Sigmoid colon (tissue), 7 donors: ENCODE data around the gene NCCRP1. TPM values are rescaled to one million over a fixed set of nuclear protein-coding genes. Genes with fewer than 3 reads are reported as not detected.
A peak's percentile ranks its signal among the peaks of the same experiment; 100 is the strongest.

Experiments used
- DNase-seq: peaks from one replicate; pipeline ENCODE4 v3.0.0-alpha.2; 2019
- H3K27ac ChIP-seq, 4 donors: fragments of 200-600 bp; sonication (generic); one replicate each; pipeline ENCODE4 v1.5.1; 2016 to 2019; ENCODE audit warnings: mild to moderate bottlenecking in 1 of 4
- H3K27me3 ChIP-seq, 3 donors: fragments of 200-600 bp; sonication (generic); one replicate each; pipeline ENCODE4 v1.5.1; 2019; ENCODE audit warnings: mild to moderate bottlenecking in 1 of 3
- H3K36me3 ChIP-seq, 4 donors: fragments of 200-600 bp; sonication (generic); one replicate each; pipeline ENCODE4 v1.5.1; 2016 to 2019
- H3K4me1 ChIP-seq, 4 donors: fragments of 200-600 bp; sonication (generic); one replicate each; pipeline ENCODE4 v1.5.1; 2017 to 2019
- H3K4me3 ChIP-seq, 4 donors: fragments of 200-600 bp; sonication (generic); one replicate each; pipeline ENCODE4 v1.5.1; 2017 to 2019; ENCODE audit warnings: mild to moderate bottlenecking in 2 of 4, moderate library complexity in 1 of 4
- H3K9me3 ChIP-seq, 4 donors: fragments of 200-600 bp in 3 of 4; sonication (generic) in 3 of 4; one replicate each; pipeline versions ENCODE4 v1.5.1 to v1.6.1; 2013 to 2019
- EP300 ChIP-seq, 4 donors: sonication (generic); formaldehyde crosslinking; IDR thresholded peaks; one replicate each; pipeline ENCODE4 v1.6.1; 2017; ENCODE audit warnings: antibody characterized with exemption in 4 of 4
- POLR2A ChIP-seq, 2 donors: fragments of 450-650 bp; IDR thresholded peaks; one replicate each; pipeline ENCODE4 v1.6.1; 2016; ENCODE audit warnings: antibody characterized with exemption in 2 of 2, mild to moderate bottlenecking in 2 of 2, moderate library complexity in 2 of 2
- POLR2AphosphoS5 ChIP-seq, 4 donors: sonication (generic); formaldehyde crosslinking; IDR thresholded peaks; one replicate each; pipeline ENCODE4 v1.6.1; 2017; ENCODE audit warnings: antibody characterized with exemption in 4 of 4
- WGBS, 2 donors: extraction: QIAGEN DNeasy Blood & Tissue Kit; methylation state at CpG; one replicate each; pipeline ENCODE4 v1.1.7; 2013; 5-methylcytosine and 5-hydroxymethylcytosine counted together
- intact Hi-C: fragments of 100-400 bp; cut with DNase I; formaldehyde crosslinking; loops from one replicate; pipeline ENCODE4 v1.15.1; 2023
- polyA plus RNA-seq, 3 donors: library from polyadenylated mRNA; stranded (reverse); fragments of 200-250 nt; gene quantifications; one replicate each; pipeline ENCODE4 v1.2.3, GENCODE V29; 2013
- total RNA-seq, 4 donors: library from RNA; depleted of rRNA; stranded (reverse); fragments of >200 nt; gene quantifications; one replicate each; pipeline ENCODE4 v1.1.0, GENCODE V29; 2016
- TF ChIP-seq, protein P1 (sequence below), 4 experiments: fragments of 450-650 bp in 3 of 4; fragments of 200-600 bp in 1 of 4; IDR thresholded peaks; one replicate each; pipeline ENCODE4 v1.5.1; 2016 to 2019; ENCODE audit warnings: antibody characterized with exemption in 4 of 4, mild to moderate bottlenecking in 3 of 4, moderate library complexity in 2 of 4
- donor health status: healthy with polysubstance abuse.
- donor health status: Bipolar disorder and iron deficiency.
- donor health status: healthy.

NCCRP1 gene
- total and polyA plus RNA-seq, 7 donors, result 0.41 to 0.60 (median 0.52) TPM; not detected in 4

DNA sequence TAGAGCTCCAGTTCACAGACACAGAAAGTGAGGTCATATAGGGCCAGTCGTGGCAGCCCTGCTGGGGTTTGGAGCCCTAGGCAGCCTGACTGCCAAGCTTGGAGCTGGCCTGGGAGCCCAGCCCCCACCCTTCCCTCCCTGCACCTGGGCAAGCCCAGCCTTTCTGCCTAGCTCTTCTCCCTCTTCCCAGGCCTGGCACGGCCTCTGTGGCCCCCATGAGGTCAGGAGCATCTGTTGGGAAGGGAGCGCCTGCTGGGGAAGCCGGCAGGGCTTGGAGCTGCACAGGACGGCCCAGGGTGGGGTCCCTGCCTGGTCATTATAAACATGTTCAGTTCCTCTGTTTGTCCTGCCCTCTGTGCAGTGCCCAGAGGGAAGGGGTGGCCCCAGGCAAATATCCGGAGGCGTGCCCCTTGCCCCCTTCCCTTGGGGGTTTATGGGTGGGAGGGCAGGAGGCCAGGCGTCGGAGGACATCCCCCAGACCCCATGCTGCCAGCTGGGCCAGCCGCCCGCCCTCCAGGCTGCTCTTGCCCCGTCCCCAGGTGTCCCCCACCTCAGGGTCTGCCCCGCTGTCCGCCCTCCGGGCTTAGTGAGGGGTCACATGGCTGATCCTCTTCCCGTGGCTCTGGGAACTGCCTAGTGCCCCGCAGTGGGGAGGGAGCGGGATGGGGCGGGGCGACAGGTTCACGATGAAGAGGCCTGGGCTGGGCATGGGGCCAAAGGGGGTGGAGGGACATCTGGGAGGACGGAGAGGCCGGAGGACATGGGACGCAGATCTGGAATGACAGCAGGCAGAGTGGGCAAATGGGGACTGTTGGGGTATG is 30.0 kb upstream of the NCCRP1 start:
- H3K27me3 ChIP-seq, result no peaks in the 10 kb centered on the region
- no peaks in the 10 kb centered on the region for H3K9me3 ChIP-seq
- H3K27ac ChIP-seq, result peak overlapping the region in 2 of 4 donors; percentile 4 to 29
- H3K4me1 ChIP-seq, result peaks cover 0 to 26% (median 18%) of the 10 kb centered on the region in 4 donors
- H3K4me3 ChIP-seq, result no peak overlapping the region
- peaks cover 8 to 27% (median 11%) of the 10 kb centered on the region in 4 donors for H3K36me3 ChIP-seq
- WGBS, 2 donors, result 15 to 63% methylated on average over 24 of the region's 24 CpGs
- TF ChIP-seq, protein P1, sequence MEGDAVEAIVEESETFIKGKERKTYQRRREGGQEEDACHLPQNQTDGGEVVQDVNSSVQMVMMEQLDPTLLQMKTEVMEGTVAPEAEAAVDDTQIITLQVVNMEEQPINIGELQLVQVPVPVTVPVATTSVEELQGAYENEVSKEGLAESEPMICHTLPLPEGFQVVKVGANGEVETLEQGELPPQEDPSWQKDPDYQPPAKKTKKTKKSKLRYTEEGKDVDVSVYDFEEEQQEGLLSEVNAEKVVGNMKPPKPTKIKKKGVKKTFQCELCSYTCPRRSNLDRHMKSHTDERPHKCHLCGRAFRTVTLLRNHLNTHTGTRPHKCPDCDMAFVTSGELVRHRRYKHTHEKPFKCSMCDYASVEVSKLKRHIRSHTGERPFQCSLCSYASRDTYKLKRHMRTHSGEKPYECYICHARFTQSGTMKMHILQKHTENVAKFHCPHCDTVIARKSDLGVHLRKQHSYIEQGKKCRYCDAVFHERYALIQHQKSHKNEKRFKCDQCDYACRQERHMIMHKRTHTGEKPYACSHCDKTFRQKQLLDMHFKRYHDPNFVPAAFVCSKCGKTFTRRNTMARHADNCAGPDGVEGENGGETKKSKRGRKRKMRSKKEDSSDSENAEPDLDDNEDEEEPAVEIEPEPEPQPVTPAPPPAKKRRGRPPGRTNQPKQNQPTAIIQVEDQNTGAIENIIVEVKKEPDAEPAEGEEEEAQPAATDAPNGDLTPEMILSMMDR (IDR thresholded peaks at IDR 0.05), result no peak
- TF ChIP-seq POLR2AphosphoS5 (IDR thresholded peaks at IDR 0.05) (peak in 1 of 4 donors; percentile 11), POLR2A (IDR thresholded peaks at IDR 0.05) (no peak), EP300 (IDR thresholded peaks at IDR 0.05) (no peak)
- peak; percentile 86 for DNase-seq
- intact Hi-C loops, result no loop called here

DNA sequence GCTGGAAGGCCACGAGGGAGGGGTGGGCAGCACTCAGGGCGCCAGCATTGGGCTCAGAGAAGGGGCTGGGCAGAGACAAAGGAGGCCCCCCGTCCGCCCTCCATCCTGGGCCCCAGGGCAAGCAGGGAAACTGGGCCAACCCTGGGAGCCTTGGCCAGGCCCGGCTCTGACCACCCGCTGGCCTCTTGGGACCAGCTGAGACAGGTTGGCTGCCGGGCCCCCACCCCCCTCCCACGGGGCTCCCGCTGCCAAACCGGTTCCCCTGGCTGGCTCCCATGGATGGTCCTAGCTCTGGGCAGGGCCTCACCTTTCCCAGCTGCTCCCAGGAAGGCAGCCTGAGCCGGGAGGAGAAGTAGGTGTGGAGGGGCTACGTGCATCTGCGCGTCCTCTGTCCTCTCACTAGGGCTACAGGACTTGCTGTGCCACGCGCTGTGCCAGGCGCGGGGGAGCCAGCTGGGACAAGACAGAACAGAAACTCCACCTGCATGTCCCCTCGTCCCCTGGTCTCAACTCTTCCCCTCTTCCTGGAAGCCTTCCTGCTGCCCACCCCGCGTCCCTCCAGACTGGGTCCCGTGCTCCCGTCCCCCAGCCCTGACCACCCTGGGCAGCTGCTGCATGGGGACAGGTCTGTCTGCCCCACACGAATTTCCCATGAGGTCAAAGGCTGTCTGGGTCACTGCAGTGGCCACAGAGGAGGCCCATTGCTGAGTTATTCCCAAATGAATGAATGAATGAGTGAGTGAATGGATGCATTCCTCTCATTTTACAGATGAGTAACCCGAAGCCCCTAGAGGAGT is 29.1 kb upstream of the NCCRP1 start:
- Histone ChIP-seq H3K36me3 (peaks cover 8 to 35% (median 12%) of the 10 kb centered on the region in 4 donors), H3K9me3 (no peaks in the 10 kb centered on the region), H3K4me1 (peaks cover 0 to 25% (median 18%) of the 10 kb centered on the region in 4 donors), H3K27me3 (no peaks in the 10 kb centered on the region), H3K27ac (peak overlapping the region in 3 of 4 donors; percentile 4 to 24 (median 6)), H3K4me3 (no peak overlapping the region)
- TF ChIP-seq EP300 (IDR thresholded peaks at IDR 0.05) (no peak), POLR2AphosphoS5 (IDR thresholded peaks at IDR 0.05) (no peak), POLR2A (IDR thresholded peaks at IDR 0.05) (no peak)
- TF ChIP-seq, protein P1 (IDR thresholded peaks at IDR 0.05), result no peak
- intact Hi-C loops, result no loop called here
- DNase-seq, result no peak
- 34 to 68% methylated on average over 25 of the region's 25 CpGs for WGBS, 2 donors

DNA sequence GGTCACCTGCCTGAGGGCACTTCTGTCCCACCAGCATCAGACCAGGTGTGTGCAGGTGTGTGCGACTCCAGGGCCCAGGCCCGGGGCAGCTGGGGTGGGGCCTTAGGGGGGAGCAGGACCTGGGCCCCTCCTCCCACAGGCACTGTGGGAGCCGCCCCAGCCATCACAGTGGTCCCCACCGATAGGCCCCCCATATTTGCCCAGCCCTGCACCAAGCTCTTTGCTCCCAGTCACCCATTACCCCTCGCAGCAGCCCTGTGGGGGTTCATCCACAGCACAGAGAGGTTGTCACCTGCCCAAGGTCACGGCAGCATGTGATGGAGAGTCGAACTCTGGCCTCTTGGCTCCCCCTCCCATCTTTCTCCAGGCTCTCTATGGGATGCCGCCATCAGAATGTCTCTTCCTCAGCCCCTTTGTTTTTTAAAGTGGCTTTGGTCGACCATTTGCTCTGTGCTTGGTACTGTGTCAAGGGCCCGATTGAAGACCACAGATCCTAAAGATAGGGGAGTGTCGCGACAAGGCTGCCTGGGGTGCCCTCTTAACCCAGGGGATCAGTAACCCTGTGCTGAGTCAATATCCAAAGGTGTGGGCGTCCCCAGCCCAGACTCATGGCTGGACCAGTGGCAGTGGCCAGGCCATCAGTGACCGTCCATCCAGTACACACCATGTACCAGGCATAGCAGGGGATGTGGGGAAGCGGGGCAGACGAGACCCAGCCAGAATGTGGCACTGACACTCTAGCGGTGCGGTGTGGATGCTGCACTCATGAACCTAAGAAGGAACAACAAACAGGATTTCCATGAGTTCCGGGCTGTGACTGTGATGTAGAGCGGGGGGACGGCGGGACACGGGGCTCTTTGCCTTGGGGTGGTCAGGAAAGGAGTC is 28.3 kb upstream of the NCCRP1 start:
- Histone ChIP-seq H3K36me3 (peaks cover 10 to 43% (median 15%) of the 10 kb centered on the region in 4 donors), H3K9me3 (no peaks in the 10 kb centered on the region), H3K4me1 (peaks cover 0 to 25% (median 18%) of the 10 kb centered on the region in 4 donors), H3K27me3 (no peaks in the 10 kb centered on the region), H3K27ac (no peak overlapping the region), H3K4me3 (no peak overlapping the region)
- intact Hi-C loops, result no loop called here
- TF ChIP-seq, protein P1 (IDR thresholded peaks at IDR 0.05), result no peak
- TF ChIP-seq POLR2AphosphoS5 (IDR thresholded peaks at IDR 0.05) (no peak), POLR2A (IDR thresholded peaks at IDR 0.05) (no peak), EP300 (IDR thresholded peaks at IDR 0.05) (no peak)
- no peak for DNase-seq
- 89 to 93% methylated on average over 23 of the region's 23 CpGs for WGBS, 2 donors

DNA sequence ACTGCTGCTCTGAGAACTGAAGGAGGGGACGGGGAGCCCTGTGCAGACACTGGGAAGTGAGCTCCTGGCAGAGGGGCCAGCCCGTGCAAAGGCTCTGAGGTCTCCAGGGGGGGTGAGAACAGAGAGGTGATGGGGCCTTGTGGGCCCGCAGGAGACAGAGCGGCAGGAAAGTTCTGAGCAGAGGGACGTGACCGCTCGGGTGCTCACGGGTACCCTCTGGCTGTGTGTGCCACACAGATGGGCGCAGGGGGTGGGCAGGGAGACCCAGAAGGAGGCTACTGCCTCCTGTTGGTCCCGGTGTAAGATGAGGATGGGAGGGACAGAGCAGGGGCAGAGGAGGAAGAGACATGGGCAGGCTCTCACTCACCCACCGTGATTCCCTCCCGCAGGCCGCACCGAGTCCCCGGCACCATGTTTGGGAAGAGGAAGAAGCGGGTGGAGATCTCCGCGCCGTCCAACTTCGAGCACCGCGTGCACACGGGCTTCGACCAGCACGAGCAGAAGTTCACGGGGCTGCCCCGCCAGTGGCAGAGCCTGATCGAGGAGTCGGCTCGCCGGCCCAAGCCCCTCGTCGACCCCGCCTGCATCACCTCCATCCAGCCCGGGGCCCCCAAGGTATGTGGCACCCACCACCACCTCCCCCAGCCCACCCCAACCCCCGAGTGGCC is 27.5 kb upstream of the NCCRP1 start:
- WGBS, 2 donors, result 93 to 95% methylated on average over 36 of the region's 36 CpGs
- no peak for TF ChIP-seq EP300 (IDR thresholded peaks at IDR 0.05)
- TF ChIP-seq POLR2A (IDR thresholded peaks at IDR 0.05), result no peak
- TF ChIP-seq, protein P1 (IDR thresholded peaks at IDR 0.05), result no peak
- TF ChIP-seq POLR2AphosphoS5 (IDR thresholded peaks at IDR 0.05), result no peak
- H3K4me3 ChIP-seq, result no peak overlapping the region
- DNase-seq, result no peak
- no peak overlapping the region for H3K27ac ChIP-seq
- no peaks in the 10 kb centered on the region for H3K27me3 ChIP-seq
- H3K36me3 ChIP-seq, result peaks cover 13 to 51% (median 18%) of the 10 kb centered on the region in 4 donors
- no peaks in the 10 kb centered on the region for H3K9me3 ChIP-seq
- intact Hi-C loops, result no loop called here
- H3K4me1 ChIP-seq, result peaks cover 0 to 25% (median 18%) of the 10 kb centered on the region in 4 donors
